K562 (cell line): ENCODE measurements around the gene CCDC88C. TPM values are rescaled to one million over a fixed set of nuclear protein-coding genes. Genes with fewer than 3 reads are reported as not detected.
A peak's percentile ranks its signal among the peaks of the same experiment; 100 is the strongest.

Experiments used
- ATAC-seq: fragments of 200-7000 bp; cut with Tn5 transposase; 3 replicates; pipeline ENCODE4 v1.9.1; 2020; ENCODE audit warnings: moderate library complexity
- BruUV-seq: library from RNA; stranded (reverse); fragments of 400-500 nt; replicated peaks from 2 replicates; lab custom pipeline; 2021; lab: Mats Ljungman, UMichigan
- CTCF ChIA-PET: fragments of 300-600 bp; formaldehyde crosslinking; extraction: SDS; loops from one replicate; lab custom pipeline; 2021; ENCODE audit warnings: low intra/inter-chr PET ratio; lab: Yijun Ruan, JAX
- POLR2A ChIA-PET: fragments of 300-600, 350-650 bp; sonication (Branson Sonifier 250); formaldehyde crosslinking; extraction: SDS; loops from one replicate; lab custom pipeline; 2021; ENCODE audit warnings: antibody characterized with exemption, inconsistent platforms; lab: Yijun Ruan, JAX
- DNase-seq, 4 experiments: peaks; one replicate each; pipeline versions ENCODE4 v3.0.0 to v3.0.0-alpha.2; 2011 to 2018; ENCODE audit warnings: low spot score in 3 of 4, mixed read lengths in 3 of 4; ENCODE audit errors: extremely low read depth in 1 of 4
- FAIRE-seq: peaks from 2 replicates; lab custom pipeline; 2011; peaks lifted over from hg19 to GRCh38; lab: Jason Lieb, UNC
- H2AFZ ChIP-seq: 2 replicates; pipeline ENCODE4 v1.6.0; 2011; ENCODE audit warnings: low read depth, low read length, control low read depth, inconsistent platforms
- H3K27ac ChIP-seq: fragments of 200-600 bp; 3 replicates; pipeline ENCODE4 v1.8.0; 2011; ENCODE audit warnings: low read depth, mild to moderate bottlenecking, control low read depth, inconsistent platforms, low read length, moderate library complexity, mixed read lengths; ENCODE audit errors: extremely low read depth
- H3K27me3 ChIP-seq, 2 experiments: fragments of 300-600 bp in 1 of 2; 2 replicates in 1 of 2; 3 replicates in 1 of 2; pipeline versions ENCODE4 v1.6.0 to v1.8.0; 2011; ENCODE audit warnings: inconsistent platforms in 2 of 2, low read length in 2 of 2, mild to moderate bottlenecking in 1 of 2, mixed read lengths in 1 of 2, moderate library complexity in 1 of 2; ENCODE audit not compliant: control insufficient read depth in 2 of 2, insufficient read depth in 2 of 2
- H3K36me3 ChIP-seq: fragments of 300-600 bp; 3 replicates; pipeline ENCODE4 v1.8.0; 2011; ENCODE audit warnings: mild to moderate bottlenecking, low read length, inconsistent platforms; ENCODE audit not compliant: control insufficient read depth, insufficient read depth
- H3K4me1 ChIP-seq, 2 experiments: fragments of 200-600 bp in 1 of 2; replicated peaks in 1 of 2; 2 replicates in 1 of 2; 3 replicates in 1 of 2; pipeline versions ENCODE4 v1.5.1 to v1.8.0; 2011; ENCODE audit warnings: inconsistent platforms in 2 of 2, low read length in 2 of 2, mild to moderate bottlenecking in 1 of 2, mixed read lengths in 1 of 2, moderate library complexity in 1 of 2; ENCODE audit not compliant: control insufficient read depth in 2 of 2, insufficient read depth in 2 of 2
- H3K4me2 ChIP-seq: 2 replicates; pipeline ENCODE4 v1.6.1; 2011; ENCODE audit warnings: low read length, control low read depth, inconsistent platforms, mixed read lengths; ENCODE audit not compliant: insufficient read depth
- H3K4me3 ChIP-seq: fragments of 200-600 bp; sonication (generic), shearing (Covaris generic); 2 replicates; pipeline ENCODE4 v1.5.1; 2016; ENCODE audit warnings: control low read depth, inconsistent platforms
- H3K79me2 ChIP-seq: fragments of 200-600 bp; 3 replicates; pipeline ENCODE4 v1.8.0; 2011; ENCODE audit warnings: low read length, inconsistent platforms; ENCODE audit not compliant: control insufficient read depth, insufficient read depth
- H3K9ac ChIP-seq, 2 experiments: 2 replicates each; pipeline versions ENCODE4 v1.6.0 to v1.6.1; 2011; ENCODE audit warnings: low read depth in 2 of 2, low read length in 2 of 2, control low read depth in 1 of 2, inconsistent platforms in 1 of 2, mild to moderate bottlenecking in 1 of 2, mixed read lengths in 1 of 2; ENCODE audit not compliant: insufficient read depth in 1 of 2
- H3K9me1 ChIP-seq: one replicate; pipeline ENCODE4 v1.6.0; 2011; ENCODE audit warnings: inconsistent platforms, mild to moderate bottlenecking, low read length, moderate library complexity; ENCODE audit not compliant: control insufficient read depth, insufficient read depth
- H3K9me3 ChIP-seq: replicated peaks from 2 replicates; pipeline ENCODE4 v1.5.1; 2011; ENCODE audit warnings: low read depth, low read length, inconsistent platforms; ENCODE audit not compliant: control insufficient read depth, insufficient read depth
- H4K20me1 ChIP-seq: replicated peaks from 2 replicates; pipeline ENCODE4 v1.6.1; 2011; ENCODE audit warnings: low read length, inconsistent platforms, mixed read lengths; ENCODE audit not compliant: control insufficient read depth, insufficient read depth
- BCOR ChIP-seq: fragments of 450-650 bp; IDR thresholded peaks from 2 replicates; pipeline ENCODE4 v1.6.1; 2016
- CBX1 ChIP-seq: sonication (generic); IDR thresholded peaks from 2 replicates; pipeline ENCODE4 v1.6.1; 2016; ENCODE audit warnings: antibody characterized with exemption, low read depth, mild to moderate bottlenecking
- KDM1A ChIP-seq, 2 experiments: fragments of 450-650 bp; IDR thresholded peaks; 2 replicates each; pipeline ENCODE4 v1.6.1; 2016; ENCODE audit warnings: mild to moderate bottlenecking in 2 of 2
- RBM25 ChIP-seq: fragments of 200-400 bp; formaldehyde crosslinking; IDR thresholded peaks from 2 replicates; pipeline ENCODE4 v1.6.1; 2018; ENCODE audit warnings: low read length, low read depth, moderate library complexity; ENCODE audit not compliant: severe bottlenecking
- ZNF584 ChIP-seq: fragments of 200-800 bp; sonication (Bioruptor generic); IDR thresholded peaks from 2 replicates; pipeline ENCODE4 v1.6.1; 2016; ENCODE audit warnings: low read depth, mild to moderate bottlenecking, missing genetic modification characterization, missing compliant biosample characterization
- WGBS: fragments of 100-300 bp; shearing (Covaris generic); methylation state at CpG from one replicate; pipeline ENCODE4 v1.1.6; 2016; ENCODE audit warnings: low coverage, mixed read lengths; ENCODE audit not compliant: insufficient coverage; ENCODE audit errors: missing lambda C conversion rate; 5-methylcytosine and 5-hydroxymethylcytosine counted together
- in situ Hi-C: fragments of 300-500 bp; cut with MboI; formaldehyde crosslinking; loops from 4 replicates; pipeline ENCODE4 v1.15.0; 2018; ENCODE audit warnings: inconsistent platforms, mixed read lengths
- intact Hi-C: fragments of 100-400 bp; cut with micrococcal nuclease; formaldehyde crosslinking; loops from 2 replicates; pipeline ENCODE4 v1.14.2; 2022
- polyA plus RNA-seq, 8 experiments: library from polyadenylated mRNA; depleted of rRNA in 4 of 8; stranded (reverse) in 5 of 8; unstranded in 3 of 8; fragments of >200 nt; fragmentation: Nextera tagmentation in 2 of 8; fragmentation: Illumina TruSeq in 1 of 8; extraction: Ambion mirVana in 2 of 8; extraction: Trizol in 1 of 8; gene quantifications; 2 replicates each; pipeline versions ENCODE4 v1.2.1 to v1.2.3, GENCODE V29; 2011 to 2014; ENCODE audit warnings: inconsistent platforms in 1 of 8, missing spikeins in 1 of 8
- total RNA-seq, 7 experiments: library from RNA; depleted of rRNA in 6 of 7; stranded (reverse); fragments of >200 nt in 6 of 7; fragmentation: Illumina TruSeq in 2 of 7; extraction: Trizol in 2 of 7; gene quantifications; 2 replicates each; pipeline versions ENCODE4 v1.2.1 to v1.2.3, GENCODE V29; 2011 to 2021; ENCODE audit warnings: low replicate concordance in 1 of 7
- TF ChIP-seq, protein P1 (sequence below): fragments of 450-650 bp; formaldehyde crosslinking; IDR thresholded peaks from 2 replicates; pipeline ENCODE4 v1.4.0; 2020; ENCODE audit warnings: mild to moderate bottlenecking, mixed read lengths

CCDC88C gene
- total and polyA plus RNA-seq, 9 of the 15 experiments (the other 6 are each of a cell fraction or from before 2014, with no cell fraction given): 0.62 to 22.5 (median 10.7) TPM

DNA sequence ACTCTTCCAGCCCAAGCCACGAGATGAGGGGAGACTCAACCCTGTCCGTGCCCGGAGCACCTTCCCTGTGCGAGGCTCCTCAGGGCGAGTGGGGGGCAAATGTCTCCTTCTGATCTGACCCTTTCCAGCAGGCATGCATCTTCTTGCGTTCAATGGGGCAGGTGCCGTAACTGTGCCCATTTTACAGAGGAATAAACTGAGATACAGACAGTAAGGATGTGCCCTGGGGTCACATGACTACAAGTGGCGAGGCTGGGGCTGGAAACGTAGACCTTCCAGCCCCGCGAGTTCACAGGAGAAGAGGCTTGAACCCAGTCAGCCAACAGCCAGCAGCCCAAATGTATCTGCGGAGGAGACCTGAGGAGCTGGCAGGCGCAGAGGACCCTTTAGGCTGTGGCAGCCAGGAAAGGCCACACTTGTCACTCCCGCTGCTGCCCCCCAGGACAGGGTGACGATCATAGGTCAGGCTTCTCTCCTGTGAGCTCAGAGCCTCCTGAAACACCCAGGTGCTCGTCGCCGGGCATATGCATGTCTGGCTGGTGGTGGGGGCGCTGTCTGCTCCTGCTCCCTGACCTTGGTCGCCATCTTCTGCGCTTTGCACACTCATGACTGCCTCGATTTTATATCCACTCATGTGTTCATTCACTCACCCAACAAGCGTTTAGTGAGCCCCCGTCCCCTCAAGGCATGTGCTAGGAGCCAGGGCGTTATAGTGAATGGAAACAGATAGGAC is 41.7 kb downstream of the CCDC88C start:
- Histone ChIP-seq H4K20me1 (peaks cover 15% of the 10 kb centered on the region), H2AFZ (no peak overlapping the region), H3K4me1 (peaks cover 0 to 35% of the 10 kb centered on the region in 2 experiments; a peak in 2 of 5 replicates), H3K9ac (no peak overlapping the region; a peak in 1 of 4 replicates)
- POLR2A ChIA-PET: interaction anchor here (0.6 kb wide), 2 partner anchors 42 to 903 kb away, joined by 3 read pairs; no protein-coding TSS in a partner anchor
- TF ChIP-seq KDM1A (IDR thresholded peaks at IDR 0.05) (peak in 1 of 2 experiments; percentile 15; a peak in 1 of 4 replicates), BCOR (0 out of 2 replicates have a peak, but pooled peaks have one; percentile 34), ZNF584 (no peak), RBM25 (peak; percentile 40), CBX1 (0 out of 2 replicates have a peak, but pooled peaks have one; percentile 33)
- TF ChIP-seq, protein P1, sequence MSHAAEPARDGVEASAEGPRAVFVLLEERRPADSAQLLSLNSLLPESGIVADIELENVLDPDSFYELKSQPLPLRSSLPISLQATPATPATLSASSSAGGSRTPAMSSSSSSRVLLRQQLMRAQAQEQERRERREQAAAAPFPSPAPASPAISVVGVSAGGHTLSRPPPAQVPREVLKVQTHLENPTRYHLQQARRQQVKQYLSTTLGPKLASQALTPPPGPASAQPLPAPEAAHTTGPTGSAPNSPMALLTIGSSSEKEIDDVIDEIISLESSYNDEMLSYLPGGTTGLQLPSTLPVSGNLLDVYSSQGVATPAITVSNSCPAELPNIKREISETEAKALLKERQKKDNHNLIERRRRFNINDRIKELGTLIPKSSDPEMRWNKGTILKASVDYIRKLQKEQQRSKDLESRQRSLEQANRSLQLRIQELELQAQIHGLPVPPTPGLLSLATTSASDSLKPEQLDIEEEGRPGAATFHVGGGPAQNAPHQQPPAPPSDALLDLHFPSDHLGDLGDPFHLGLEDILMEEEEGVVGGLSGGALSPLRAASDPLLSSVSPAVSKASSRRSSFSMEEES (CRISPR knock-in tag): peak; percentile 17; the same call in 1 of the 2 replicates
- TF ChIP-seq, all 486 proteins: peak for 5
- no peaks in the 10 kb centered on the region for H3K27me3 ChIP-seq
- no peak overlapping the region for H3K4me2 ChIP-seq
- BruUV-seq: no TSS peak
- intact Hi-C loops (no loop called here), in situ Hi-C loops (no loop called here)
- DNase-seq (no peak), FAIRE-seq (no peak), ATAC-seq (no peak)
- H3K27ac ChIP-seq: no peak overlapping the region
- CTCF ChIA-PET: no interaction called here
- peaks cover 8% of the 10 kb centered on the region for H3K79me2 ChIP-seq
- no peaks in the 10 kb centered on the region for H3K9me1 ChIP-seq
- WGBS: 83% methylated on average over 18 of the region's 25 CpGs
- no peaks in the 10 kb centered on the region for H3K9me3 ChIP-seq
- no peak overlapping the region for H3K4me3 ChIP-seq
- peaks cover 5% of the 10 kb centered on the region; the same call in 2 of the 3 replicates for H3K36me3 ChIP-seq
